WTC11 (cell line): ENCODE measurements around the gene RPS5. TPM values are rescaled to one million over a fixed set of nuclear protein-coding genes. Genes with fewer than 3 reads are reported as not detected.

ENCODE experiments used
- CREM ChIP-seq: sonication (generic); formaldehyde crosslinking; IDR thresholded peaks from 2 replicates; pipeline ENCODE4 v1.8.1; 2022; ENCODE audit warnings: mild to moderate bottlenecking, missing genetic modification reagents, moderate library complexity
- ELF4 ChIP-seq: sonication (generic); formaldehyde crosslinking; IDR thresholded peaks from 2 replicates; pipeline ENCODE4 v1.8.1; 2022; ENCODE audit warnings: low read depth, mild to moderate bottlenecking, moderate library complexity, missing genetic modification reagents
- JUN ChIP-seq: sonication (generic); formaldehyde crosslinking; IDR thresholded peaks from 2 replicates; pipeline ENCODE4 v1.8.0; 2023; ENCODE audit warnings: mild to moderate bottlenecking, missing genetic modification reagents
- NFATC4 ChIP-seq: fragments of 250-450 bp; sonication (Bioruptor Pico); IDR thresholded peaks from 2 replicates; pipeline ENCODE4 v1.9.0; 2021; ENCODE audit warnings: mild to moderate bottlenecking
- SOX15 ChIP-seq: fragments of 250-450 bp; sonication (Bioruptor Pico); IDR thresholded peaks from 2 replicates; pipeline ENCODE4 v1.9.0; 2021; ENCODE audit warnings: mild to moderate bottlenecking
- SP1 ChIP-seq: sonication (generic); formaldehyde crosslinking; conservative IDR thresholded peaks from 2 replicates; pipeline ENCODE4 v1.8.1; 2022; ENCODE audit warnings: missing genetic modification reagents
- ZNF263 ChIP-seq: sonication (generic); formaldehyde crosslinking; IDR thresholded peaks from 2 replicates; pipeline ENCODE4 v1.8.1; 2022; ENCODE audit warnings: low read depth, mild to moderate bottlenecking, moderate library complexity, missing genetic modification reagents
- ZNF317 ChIP-seq: sonication (generic); formaldehyde crosslinking; IDR thresholded peaks from 2 replicates; pipeline ENCODE4 v1.8.1; 2023; ENCODE audit warnings: low read depth, mild to moderate bottlenecking, moderate library complexity, missing genetic modification reagents, borderline replicate concordance
- total RNA-seq: library from RNA; stranded (reverse); gene quantifications from 3 replicates; pipeline ENCODE4 v1.2.3, GENCODE V29; 2021
- TF ChIP-seq, protein P1 (sequence below): sonication (generic); formaldehyde crosslinking; IDR thresholded peaks from 2 replicates; pipeline ENCODE4 v1.8.1; 2022; ENCODE audit warnings: low read depth, mild to moderate bottlenecking, moderate library complexity, missing genetic modification reagents, borderline replicate concordance
- TF ChIP-seq, protein P2 (sequence below): fragments of 250-450 bp; sonication (Bioruptor Pico); IDR thresholded peaks from 2 replicates; pipeline ENCODE4 v1.9.0; 2021; ENCODE audit warnings: mild to moderate bottlenecking
- TF ChIP-seq, protein P3 (sequence below): sonication (generic); formaldehyde crosslinking; IDR thresholded peaks from 2 replicates; pipeline ENCODE4 v1.8.1; 2023; ENCODE audit warnings: mild to moderate bottlenecking, missing genetic modification reagents, borderline replicate concordance
- TF ChIP-seq, protein P4 (sequence below): sonication (generic); formaldehyde crosslinking; IDR thresholded peaks from 2 replicates; pipeline ENCODE4 v1.8.0; 2022; ENCODE audit warnings: mild to moderate bottlenecking, missing genetic modification reagents
- TF ChIP-seq, protein P5 (sequence below): sonication (generic); formaldehyde crosslinking; IDR thresholded peaks from 2 replicates; pipeline ENCODE4 v1.8.1; 2023; ENCODE audit warnings: mild to moderate bottlenecking, moderate library complexity, missing genetic modification reagents
- TF ChIP-seq, protein P6 (sequence below): sonication (generic); formaldehyde crosslinking; IDR thresholded peaks from 2 replicates; pipeline ENCODE4 v1.8.1; 2023; ENCODE audit warnings: mild to moderate bottlenecking, missing genetic modification reagents
- TF ChIP-seq, protein P7 (sequence below): sonication (generic); formaldehyde crosslinking; conservative IDR thresholded peaks from 2 replicates; pipeline ENCODE4 v1.8.1; 2023; ENCODE audit warnings: mild to moderate bottlenecking, low read depth, missing genetic modification reagents, moderate library complexity
- TF ChIP-seq, protein P8 (sequence below): sonication (generic); formaldehyde crosslinking; IDR thresholded peaks from 2 replicates; pipeline ENCODE4 v1.8.0; 2022; ENCODE audit warnings: mild to moderate bottlenecking, missing genetic modification reagents
- TF ChIP-seq, protein P9 (sequence below): sonication (generic); formaldehyde crosslinking; IDR thresholded peaks from 2 replicates; pipeline ENCODE4 v1.8.1; 2022; ENCODE audit warnings: missing genetic modification reagents, borderline replicate concordance
- TF ChIP-seq, protein P10 (sequence below): fragments of 250-450 bp; sonication (Bioruptor Pico); IDR thresholded peaks from 2 replicates; pipeline ENCODE4 v1.9.0; 2021; ENCODE audit warnings: moderate library complexity, mild to moderate bottlenecking, inconsistent platforms, borderline replicate concordance

RPS5 gene
- total RNA-seq, 1 experiment from 2014 or later = 1,502 TPM

DNA sequence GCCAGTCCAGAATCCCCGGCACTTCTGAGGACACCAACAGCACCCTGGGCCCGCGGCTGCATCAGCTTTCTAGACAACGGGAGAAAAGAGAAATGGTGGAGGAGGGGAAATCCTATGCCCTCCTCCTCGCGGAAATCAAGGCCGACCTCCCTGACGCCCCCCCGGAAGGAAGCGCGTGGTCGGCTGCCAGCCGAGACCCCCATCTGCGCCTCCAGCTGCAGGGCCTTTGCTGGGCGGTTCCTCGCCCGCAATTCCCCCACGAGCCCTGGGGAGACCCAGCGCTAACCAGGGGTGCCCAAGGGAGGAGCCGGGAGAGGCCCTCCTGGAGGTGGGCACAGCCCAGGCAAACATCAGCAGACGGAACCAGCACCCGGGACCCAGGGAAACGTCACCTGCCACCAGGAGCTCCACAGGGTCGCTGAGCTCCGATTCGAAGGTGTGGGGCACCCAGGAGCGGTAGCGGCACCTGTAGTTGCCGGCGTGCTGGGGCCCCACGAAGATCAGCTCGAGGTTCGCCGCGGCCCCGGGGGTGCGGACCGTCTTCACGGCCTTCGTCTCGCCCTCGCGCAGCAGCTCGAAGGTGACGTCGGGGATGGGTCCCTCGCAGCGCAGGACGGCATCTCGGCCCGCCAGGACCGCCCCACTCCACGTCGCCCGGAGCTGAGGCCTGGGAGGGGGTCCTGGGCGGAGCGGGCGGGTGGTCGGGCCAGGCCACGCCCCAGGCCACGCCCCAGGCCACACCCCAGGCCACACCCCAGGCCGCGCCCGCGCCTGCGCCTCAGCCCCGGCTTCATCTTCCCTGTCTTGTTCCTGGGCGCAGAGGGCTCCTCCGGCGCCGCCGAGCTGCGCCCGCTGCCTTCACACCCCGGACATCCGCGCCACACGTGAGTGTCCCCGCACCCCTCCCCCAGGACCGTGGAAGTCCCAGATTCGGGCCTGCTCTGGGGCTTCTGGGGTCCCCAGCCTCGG is 39.8 kb upstream of the RPS5 start (continued):
- TF ChIP-seq, protein P1, sequence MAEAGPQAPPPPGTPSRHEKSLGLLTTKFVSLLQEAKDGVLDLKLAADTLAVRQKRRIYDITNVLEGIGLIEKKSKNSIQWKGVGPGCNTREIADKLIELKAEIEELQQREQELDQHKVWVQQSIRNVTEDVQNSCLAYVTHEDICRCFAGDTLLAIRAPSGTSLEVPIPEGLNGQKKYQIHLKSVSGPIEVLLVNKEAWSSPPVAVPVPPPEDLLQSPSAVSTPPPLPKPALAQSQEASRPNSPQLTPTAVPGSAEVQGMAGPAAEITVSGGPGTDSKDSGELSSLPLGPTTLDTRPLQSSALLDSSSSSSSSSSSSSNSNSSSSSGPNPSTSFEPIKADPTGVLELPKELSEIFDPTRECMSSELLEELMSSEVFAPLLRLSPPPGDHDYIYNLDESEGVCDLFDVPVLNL = no peak
- no peak for TF ChIP-seq SOX15 (CRISPR knock-in tag)
- TF ChIP-seq, protein P2, sequence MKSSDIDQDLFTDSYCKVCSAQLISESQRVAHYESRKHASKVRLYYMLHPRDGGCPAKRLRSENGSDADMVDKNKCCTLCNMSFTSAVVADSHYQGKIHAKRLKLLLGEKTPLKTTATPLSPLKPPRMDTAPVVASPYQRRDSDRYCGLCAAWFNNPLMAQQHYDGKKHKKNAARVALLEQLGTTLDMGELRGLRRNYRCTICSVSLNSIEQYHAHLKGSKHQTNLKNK = no peak
- TF ChIP-seq, protein P3, sequence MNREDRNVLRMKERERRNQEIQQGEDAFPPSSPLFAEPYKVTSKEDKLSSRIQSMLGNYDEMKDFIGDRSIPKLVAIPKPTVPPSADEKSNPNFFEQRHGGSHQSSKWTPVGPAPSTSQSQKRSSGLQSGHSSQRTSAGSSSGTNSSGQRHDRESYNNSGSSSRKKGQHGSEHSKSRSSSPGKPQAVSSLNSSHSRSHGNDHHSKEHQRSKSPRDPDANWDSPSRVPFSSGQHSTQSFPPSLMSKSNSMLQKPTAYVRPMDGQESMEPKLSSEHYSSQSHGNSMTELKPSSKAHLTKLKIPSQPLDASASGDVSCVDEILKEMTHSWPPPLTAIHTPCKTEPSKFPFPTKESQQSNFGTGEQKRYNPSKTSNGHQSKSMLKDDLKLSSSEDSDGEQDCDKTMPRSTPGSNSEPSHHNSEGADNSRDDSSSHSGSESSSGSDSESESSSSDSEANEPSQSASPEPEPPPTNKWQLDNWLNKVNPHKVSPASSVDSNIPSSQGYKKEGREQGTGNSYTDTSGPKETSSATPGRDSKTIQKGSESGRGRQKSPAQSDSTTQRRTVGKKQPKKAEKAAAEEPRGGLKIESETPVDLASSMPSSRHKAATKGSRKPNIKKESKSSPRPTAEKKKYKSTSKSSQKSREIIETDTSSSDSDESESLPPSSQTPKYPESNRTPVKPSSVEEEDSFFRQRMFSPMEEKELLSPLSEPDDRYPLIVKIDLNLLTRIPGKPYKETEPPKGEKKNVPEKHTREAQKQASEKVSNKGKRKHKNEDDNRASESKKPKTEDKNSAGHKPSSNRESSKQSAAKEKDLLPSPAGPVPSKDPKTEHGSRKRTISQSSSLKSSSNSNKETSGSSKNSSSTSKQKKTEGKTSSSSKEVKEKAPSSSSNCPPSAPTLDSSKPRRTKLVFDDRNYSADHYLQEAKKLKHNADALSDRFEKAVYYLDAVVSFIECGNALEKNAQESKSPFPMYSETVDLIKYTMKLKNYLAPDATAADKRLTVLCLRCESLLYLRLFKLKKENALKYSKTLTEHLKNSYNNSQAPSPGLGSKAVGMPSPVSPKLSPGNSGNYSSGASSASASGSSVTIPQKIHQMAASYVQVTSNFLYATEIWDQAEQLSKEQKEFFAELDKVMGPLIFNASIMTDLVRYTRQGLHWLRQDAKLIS (CRISPR knock-in tag) = no peak
- TF ChIP-seq SP1 (CRISPR knock-in tag) = peak; percentile 72; the same call in 1 of the 2 replicates
- TF ChIP-seq, protein P4, sequence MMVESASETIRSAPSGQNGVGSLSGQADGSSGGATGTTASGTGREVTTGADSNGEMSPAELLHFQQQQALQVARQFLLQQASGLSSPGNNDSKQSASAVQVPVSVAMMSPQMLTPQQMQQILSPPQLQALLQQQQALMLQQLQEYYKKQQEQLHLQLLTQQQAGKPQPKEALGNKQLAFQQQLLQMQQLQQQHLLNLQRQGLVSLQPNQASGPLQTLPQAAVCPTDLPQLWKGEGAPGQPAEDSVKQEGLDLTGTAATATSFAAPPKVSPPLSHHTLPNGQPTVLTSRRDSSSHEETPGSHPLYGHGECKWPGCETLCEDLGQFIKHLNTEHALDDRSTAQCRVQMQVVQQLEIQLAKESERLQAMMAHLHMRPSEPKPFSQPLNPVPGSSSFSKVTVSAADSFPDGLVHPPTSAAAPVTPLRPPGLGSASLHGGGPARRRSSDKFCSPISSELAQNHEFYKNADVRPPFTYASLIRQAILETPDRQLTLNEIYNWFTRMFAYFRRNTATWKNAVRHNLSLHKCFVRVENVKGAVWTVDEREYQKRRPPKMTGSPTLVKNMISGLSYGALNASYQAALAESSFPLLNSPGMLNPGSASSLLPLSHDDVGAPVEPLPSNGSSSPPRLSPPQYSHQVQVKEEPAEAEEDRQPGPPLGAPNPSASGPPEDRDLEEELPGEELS (CRISPR knock-in tag) = 0 out of 2 replicates have a peak, but pooled peaks have one; percentile 35
- TF ChIP-seq, protein P5, sequence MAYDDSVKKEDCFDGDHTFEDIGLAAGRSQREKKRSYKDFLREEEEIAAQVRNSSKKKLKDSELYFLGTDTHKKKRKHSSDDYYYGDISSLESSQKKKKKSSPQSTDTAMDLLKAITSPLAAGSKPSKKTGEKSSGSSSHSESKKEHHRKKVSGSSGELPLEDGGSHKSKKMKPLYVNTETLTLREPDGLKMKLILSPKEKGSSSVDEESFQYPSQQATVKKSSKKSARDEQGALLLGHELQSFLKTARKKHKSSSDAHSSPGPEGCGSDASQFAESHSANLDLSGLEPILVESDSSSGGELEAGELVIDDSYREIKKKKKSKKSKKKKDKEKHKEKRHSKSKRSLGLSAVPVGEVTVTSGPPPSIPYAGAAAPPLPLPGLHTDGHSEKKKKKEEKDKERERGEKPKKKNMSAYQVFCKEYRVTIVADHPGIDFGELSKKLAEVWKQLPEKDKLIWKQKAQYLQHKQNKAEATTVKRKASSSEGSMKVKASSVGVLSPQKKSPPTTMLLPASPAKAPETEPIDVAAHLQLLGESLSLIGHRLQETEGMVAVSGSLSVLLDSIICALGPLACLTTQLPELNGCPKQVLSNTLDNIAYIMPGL = peak; percentile 74
- no peak for TF ChIP-seq ELF4 (CRISPR knock-in tag)
- no peak for TF ChIP-seq ZNF317 (CRISPR knock-in tag)
- TF ChIP-seq CREM (CRISPR knock-in tag) = peak; percentile 34; the same call in 1 of the 2 replicates
- TF ChIP-seq, protein P6, sequence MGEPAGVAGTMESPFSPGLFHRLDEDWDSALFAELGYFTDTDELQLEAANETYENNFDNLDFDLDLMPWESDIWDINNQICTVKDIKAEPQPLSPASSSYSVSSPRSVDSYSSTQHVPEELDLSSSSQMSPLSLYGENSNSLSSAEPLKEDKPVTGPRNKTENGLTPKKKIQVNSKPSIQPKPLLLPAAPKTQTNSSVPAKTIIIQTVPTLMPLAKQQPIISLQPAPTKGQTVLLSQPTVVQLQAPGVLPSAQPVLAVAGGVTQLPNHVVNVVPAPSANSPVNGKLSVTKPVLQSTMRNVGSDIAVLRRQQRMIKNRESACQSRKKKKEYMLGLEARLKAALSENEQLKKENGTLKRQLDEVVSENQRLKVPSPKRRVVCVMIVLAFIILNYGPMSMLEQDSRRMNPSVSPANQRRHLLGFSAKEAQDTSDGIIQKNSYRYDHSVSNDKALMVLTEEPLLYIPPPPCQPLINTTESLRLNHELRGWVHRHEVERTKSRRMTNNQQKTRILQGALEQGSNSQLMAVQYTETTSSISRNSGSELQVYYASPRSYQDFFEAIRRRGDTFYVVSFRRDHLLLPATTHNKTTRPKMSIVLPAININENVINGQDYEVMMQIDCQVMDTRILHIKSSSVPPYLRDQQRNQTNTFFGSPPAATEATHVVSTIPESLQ (CRISPR knock-in tag) = no peak
- peak; percentile 47; the same call in 1 of the 2 replicates for TF ChIP-seq JUN (CRISPR knock-in tag)
- TF ChIP-seq, protein P7, sequence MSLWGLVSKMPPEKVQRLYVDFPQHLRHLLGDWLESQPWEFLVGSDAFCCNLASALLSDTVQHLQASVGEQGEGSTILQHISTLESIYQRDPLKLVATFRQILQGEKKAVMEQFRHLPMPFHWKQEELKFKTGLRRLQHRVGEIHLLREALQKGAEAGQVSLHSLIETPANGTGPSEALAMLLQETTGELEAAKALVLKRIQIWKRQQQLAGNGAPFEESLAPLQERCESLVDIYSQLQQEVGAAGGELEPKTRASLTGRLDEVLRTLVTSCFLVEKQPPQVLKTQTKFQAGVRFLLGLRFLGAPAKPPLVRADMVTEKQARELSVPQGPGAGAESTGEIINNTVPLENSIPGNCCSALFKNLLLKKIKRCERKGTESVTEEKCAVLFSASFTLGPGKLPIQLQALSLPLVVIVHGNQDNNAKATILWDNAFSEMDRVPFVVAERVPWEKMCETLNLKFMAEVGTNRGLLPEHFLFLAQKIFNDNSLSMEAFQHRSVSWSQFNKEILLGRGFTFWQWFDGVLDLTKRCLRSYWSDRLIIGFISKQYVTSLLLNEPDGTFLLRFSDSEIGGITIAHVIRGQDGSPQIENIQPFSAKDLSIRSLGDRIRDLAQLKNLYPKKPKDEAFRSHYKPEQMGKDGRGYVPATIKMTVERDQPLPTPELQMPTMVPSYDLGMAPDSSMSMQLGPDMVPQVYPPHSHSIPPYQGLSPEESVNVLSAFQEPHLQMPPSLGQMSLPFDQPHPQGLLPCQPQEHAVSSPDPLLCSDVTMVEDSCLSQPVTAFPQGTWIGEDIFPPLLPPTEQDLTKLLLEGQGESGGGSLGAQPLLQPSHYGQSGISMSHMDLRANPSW = no peak
- no peak for TF ChIP-seq ZNF263 (CRISPR knock-in tag)
- TF ChIP-seq, protein P8, sequence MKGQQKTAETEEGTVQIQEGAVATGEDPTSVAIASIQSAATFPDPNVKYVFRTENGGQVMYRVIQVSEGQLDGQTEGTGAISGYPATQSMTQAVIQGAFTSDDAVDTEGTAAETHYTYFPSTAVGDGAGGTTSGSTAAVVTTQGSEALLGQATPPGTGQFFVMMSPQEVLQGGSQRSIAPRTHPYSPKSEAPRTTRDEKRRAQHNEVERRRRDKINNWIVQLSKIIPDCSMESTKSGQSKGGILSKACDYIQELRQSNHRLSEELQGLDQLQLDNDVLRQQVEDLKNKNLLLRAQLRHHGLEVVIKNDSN = no peak
- no peak for TF ChIP-seq NFATC4 (CRISPR knock-in tag)
- TF ChIP-seq, protein P9, sequence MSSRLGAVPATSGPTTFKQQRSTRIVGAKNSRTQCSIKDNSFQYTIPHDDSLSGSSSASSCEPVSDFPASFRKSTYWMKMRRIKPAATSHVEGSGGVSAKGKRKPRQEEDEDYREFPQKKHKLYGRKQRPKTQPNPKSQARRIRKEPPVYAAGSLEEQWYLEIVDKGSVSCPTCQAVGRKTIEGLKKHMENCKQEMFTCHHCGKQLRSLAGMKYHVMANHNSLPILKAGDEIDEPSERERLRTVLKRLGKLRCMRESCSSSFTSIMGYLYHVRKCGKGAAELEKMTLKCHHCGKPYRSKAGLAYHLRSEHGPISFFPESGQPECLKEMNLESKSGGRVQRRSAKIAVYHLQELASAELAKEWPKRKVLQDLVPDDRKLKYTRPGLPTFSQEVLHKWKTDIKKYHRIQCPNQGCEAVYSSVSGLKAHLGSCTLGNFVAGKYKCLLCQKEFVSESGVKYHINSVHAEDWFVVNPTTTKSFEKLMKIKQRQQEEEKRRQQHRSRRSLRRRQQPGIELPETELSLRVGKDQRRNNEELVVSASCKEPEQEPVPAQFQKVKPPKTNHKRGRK (CRISPR knock-in tag) = no peak
- TF ChIP-seq, protein P10, sequence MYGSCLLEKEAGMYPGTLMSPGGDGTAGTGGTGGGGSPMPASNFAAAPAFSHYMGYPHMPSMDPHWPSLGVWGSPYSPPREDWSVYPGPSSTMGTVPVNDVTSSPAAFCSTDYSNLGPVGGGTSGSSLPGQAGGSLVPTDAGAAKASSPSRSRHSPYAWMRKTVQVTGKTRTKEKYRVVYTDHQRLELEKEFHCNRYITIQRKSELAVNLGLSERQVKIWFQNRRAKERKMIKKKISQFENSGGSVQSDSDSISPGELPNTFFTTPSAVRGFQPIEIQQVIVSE (CRISPR knock-in tag) = no peak
